Neural cell (in vitro differentiated cells): ENCODE data around the gene RSRC1.

Experiments
- CTCF ChIP-seq: fragments of 450-650 bp; IDR thresholded peaks from 2 replicates; pipeline ENCODE4 v1.5.1; 2014; ENCODE audit warnings: antibody characterized with exemption, mild to moderate bottlenecking, moderate library complexity; ENCODE audit not compliant: poor library complexity, severe bottlenecking
- EP300 ChIP-seq: fragments of 450-650 bp; conservative IDR thresholded peaks from 2 replicates; pipeline ENCODE4 v1.6.1; 2014; ENCODE audit warnings: antibody characterized with exemption, mild to moderate bottlenecking, moderate library complexity; ENCODE audit not compliant: poor library complexity, severe bottlenecking
- MXI1 ChIP-seq: fragments of 450-650 bp; conservative IDR thresholded peaks from 2 replicates; pipeline ENCODE4 v1.6.1; 2014; ENCODE audit warnings: antibody characterized with exemption, mild to moderate bottlenecking; ENCODE audit not compliant: poor library complexity, severe bottlenecking
- RAD21 ChIP-seq: fragments of 450-650 bp; conservative IDR thresholded peaks from 2 replicates; pipeline ENCODE4 v1.6.1; 2014; ENCODE audit warnings: antibody characterized with exemption, mild to moderate bottlenecking, moderate library complexity

DNA sequence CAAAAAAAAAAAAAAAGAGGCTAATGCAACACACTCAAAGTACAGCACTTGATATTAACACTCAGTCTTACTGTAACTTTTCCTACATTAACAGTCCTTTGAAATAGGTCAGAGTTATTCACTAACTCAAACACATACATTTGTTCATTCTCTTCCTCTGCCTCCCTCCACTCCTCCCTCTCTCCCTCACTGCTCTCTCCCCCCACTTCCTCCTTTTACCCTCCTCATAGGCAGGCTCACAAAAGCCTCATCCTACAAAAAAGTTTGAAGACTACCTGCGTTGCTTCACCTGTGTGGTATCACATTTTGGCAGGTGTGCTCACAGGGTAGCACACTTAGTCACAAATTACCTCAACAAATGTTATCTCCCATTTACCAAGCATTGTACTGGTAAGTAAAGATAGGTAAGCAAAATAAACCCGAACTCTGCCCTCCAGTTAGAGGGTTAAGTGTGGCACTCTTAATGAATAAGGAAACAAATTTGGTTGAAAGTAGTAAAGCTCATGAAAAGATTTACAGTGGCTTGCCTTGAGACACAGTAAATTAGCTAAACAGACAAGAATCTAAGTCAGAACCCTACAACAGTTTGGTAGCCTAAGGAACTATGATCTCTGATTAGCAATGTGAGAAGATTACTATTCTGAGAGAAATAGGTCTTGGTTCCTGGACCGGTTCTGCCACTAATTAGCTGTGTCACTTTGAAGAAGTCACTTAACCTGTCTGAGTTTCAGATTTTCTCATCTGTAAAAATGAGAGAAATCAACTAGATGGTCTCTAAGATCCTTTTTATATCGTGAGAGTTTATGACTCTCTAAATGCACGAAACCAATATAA, 310.1 kb downstream of the RSRC1 start:
- no peak for TF ChIP-seq CTCF
- TF ChIP-seq MXI1: no peak
- TF ChIP-seq RAD21: no peak
- TF ChIP-seq EP300: no peak
